Body of pancreas (tissue), 4 donors: ENCODE measurements around the gene MYL2. TPM values are rescaled to one million over a fixed set of nuclear protein-coding genes. Genes with fewer than 3 reads are reported as not detected.

ENCODE experiments used
- ATAC-seq: fragments of 150-250 bp; one replicate; pipeline ENCODE4 v1.9.1; 2016
- DNase-seq, 4 donors: peaks; one replicate each; pipeline ENCODE4 v3.0.0-alpha.2; 2019
- H3K27ac ChIP-seq, 4 donors: fragments of 200-600 bp; sonication (generic); 1 replicate in 3 of 4; 2 replicates in 1 of 4; pipeline versions ENCODE4 v1.5.1 to v1.6.1; 2016 to 2019; ENCODE audit warnings: mild to moderate bottlenecking in 1 of 4, mixed read lengths in 1 of 4, moderate library complexity in 1 of 4
- H3K27me3 ChIP-seq, 2 donors: fragments of 200-600 bp; sonication (generic); one replicate each; pipeline ENCODE4 v1.6.0; 2016; ENCODE audit warnings: mild to moderate bottlenecking in 1 of 2
- H3K36me3 ChIP-seq, 2 donors: fragments of 200-600 bp; sonication (generic); replicated peaks in 1 of 2; 2 replicates each; pipeline ENCODE4 v1.5.1; 2016; ENCODE audit warnings: low read depth in 2 of 2; ENCODE audit not compliant: insufficient read depth in 1 of 2
- H3K4me1 ChIP-seq: fragments of 200-600 bp; sonication (generic); one replicate; pipeline ENCODE4 v1.6.0; 2016
- H3K4me3 ChIP-seq, 2 donors: fragments of 200-600 bp; sonication (generic); 1 replicate in 1 of 2; 2 replicates in 1 of 2; pipeline ENCODE4 v1.5.1; 2016 to 2019
- H3K9me3 ChIP-seq, 3 donors: fragments of 200-600 bp; sonication (generic); 1 replicate in 2 of 3; 2 replicates in 1 of 3; pipeline ENCODE4 v1.5.1; 2016
- POLR2A ChIP-seq, 3 donors: fragments of 450-650 bp; IDR thresholded peaks; one replicate each; pipeline ENCODE4 v1.6.1; 2016; ENCODE audit warnings: antibody characterized with exemption in 3 of 3, mild to moderate bottlenecking in 2 of 3
- WGBS, 2 donors: methylation state at CpG; one replicate each; pipeline ENCODE4 v1.1.5; 2017; 5-methylcytosine and 5-hydroxymethylcytosine counted together
- intact Hi-C: fragments of 100-400 bp; cut with DNase I; formaldehyde crosslinking; loops from one replicate; pipeline ENCODE4 v1.15.1; 2023
- total RNA-seq, 2 donors: library from RNA; depleted of rRNA; stranded (reverse); fragments of >200 nt; gene quantifications; one replicate each; pipeline ENCODE4 v1.1.0, GENCODE V29; 2016
- TF ChIP-seq, protein P1 (sequence below), 7 experiments: fragments of 450-650 bp in 4 of 7; fragments of 200-600 bp in 3 of 7; sonication (generic) in 3 of 7; IDR thresholded peaks; one replicate each; pipeline ENCODE4 v1.5.1; 2016 to 2019; ENCODE audit warnings: antibody characterized with exemption in 7 of 7

The MYL2 gene
- total RNA-seq, 2 donors from 2014 or later, result not detected

DNA sequence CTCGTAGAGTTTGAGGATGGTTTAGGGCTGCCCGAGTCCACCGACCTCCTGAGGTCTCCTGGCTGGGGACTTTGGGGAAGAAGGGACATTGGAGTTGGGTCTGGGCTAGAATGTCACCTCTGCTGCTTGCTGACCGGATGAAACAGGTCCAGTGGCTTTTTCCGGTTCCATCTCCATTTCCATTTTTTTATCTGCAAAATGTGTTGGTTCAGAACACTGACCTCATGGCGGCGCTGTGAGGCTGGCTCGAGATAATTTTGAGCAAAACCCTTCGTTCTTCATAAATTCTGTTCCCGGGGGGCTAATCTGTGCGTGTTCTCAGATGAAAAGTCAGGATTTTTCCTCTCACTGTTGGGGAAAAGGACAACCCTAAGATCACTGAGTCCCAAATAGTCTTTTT is 11.7 kb upstream of the MYL2 start:
- Histone ChIP-seq H3K4me3 (no peak overlapping the region), H3K27ac (no peak overlapping the region), H3K27me3 (peaks cover 0 to 3% of the 10 kb centered on the region in 2 donors), H3K4me1 (peaks cover 4% of the 10 kb centered on the region), H3K36me3 (no peaks in the 10 kb centered on the region), H3K9me3 (no peaks in the 10 kb centered on the region)
- ATAC-seq (no peak), DNase-seq (no peak)
- WGBS, 2 donors, result 28 to 37% methylated on average over 7 to 11 of the region's 11 CpGs
- no peak for TF ChIP-seq POLR2A (IDR thresholded peaks at IDR 0.05)
- intact Hi-C loops, result loop anchor here (10.0 kb wide), 1 partner anchor 363 kb away; no protein-coding TSS in a partner anchor

DNA sequence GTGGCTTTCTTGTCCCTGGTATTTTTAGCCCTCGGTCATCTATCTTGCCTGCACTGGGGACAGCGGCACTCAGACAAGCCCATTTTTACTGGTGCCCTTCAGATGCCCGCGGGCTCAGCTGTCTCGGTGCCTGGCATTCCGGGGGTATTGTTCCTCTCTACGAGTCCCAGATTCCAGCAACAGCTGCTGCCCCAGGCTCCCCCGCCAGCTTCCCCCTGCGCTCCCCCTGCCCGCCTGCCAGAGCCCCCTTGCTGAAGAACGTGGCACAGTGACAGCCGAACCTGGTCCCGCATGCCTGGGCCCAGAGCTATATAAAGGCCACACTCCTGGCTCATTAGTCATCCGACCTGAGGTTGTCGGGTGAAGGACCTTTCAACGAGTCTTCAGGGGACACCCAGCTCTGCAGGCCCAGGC is 10.9 kb upstream of the MYL2 start:
- DNase-seq, result no peak
- intact Hi-C loops, result loop anchor here (10.0 kb wide), 1 partner anchor 363 kb away; no protein-coding TSS in a partner anchor

DNA sequence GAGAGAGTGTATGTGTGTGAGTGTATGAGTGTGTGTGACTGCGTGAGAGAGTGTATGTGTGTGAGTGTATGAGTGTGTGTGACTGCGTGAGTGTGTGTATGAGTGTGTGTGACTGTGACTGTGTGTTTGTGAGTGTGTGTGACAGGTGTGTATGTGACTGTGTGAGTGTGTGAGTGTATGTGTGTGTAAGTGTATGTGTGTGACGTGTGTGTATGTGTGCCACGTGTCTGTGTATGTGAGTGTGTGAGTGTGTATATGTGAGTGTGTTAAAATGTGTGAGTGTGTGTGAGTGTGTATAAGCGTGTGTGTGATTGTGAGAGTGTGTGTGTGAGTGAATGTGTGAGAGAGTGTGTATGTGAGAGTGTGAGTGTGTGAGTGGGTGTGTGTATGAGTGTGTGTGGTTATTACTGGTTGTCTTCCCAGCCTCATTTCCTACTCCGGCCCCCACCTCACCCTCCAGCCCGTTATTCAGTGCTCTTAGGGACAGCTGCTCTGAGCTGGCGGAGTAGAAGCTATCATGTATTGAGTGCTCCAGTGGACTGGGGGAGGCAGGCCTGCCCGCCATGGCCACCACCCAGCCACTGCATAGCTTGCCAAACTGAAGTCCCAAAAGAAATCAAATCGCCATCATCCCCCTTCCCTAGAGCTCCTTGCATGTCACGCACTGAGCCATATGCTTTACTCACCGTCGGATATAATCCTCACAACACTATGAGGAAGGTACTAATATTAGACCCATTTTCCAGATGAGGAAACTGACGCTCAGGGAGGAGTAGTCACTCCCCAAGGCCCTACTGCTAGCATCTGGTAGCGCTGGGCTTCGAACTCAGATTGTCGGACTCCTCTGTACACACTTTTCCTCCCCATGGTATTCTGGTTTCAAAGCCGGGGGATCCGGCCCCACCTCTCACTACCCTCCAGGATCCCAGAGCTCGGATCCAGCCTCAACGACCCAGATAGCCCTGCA is 10.3 kb upstream of the MYL2 start:
- WGBS, 2 donors, result 71 to 76% methylated on average over 19 to 20 of the region's 21 CpGs
- no peaks in the 10 kb centered on the region for H3K9me3 ChIP-seq
- intact Hi-C loops, result loop anchor here (10.0 kb wide), 1 partner anchor 364 kb away; no protein-coding TSS in a partner anchor
- ATAC-seq, result no peak
- no peak overlapping the region for H3K27ac ChIP-seq
- H3K4me1 ChIP-seq, result no peaks in the 10 kb centered on the region
- no peak overlapping the region for H3K4me3 ChIP-seq
- TF ChIP-seq, protein P1, sequence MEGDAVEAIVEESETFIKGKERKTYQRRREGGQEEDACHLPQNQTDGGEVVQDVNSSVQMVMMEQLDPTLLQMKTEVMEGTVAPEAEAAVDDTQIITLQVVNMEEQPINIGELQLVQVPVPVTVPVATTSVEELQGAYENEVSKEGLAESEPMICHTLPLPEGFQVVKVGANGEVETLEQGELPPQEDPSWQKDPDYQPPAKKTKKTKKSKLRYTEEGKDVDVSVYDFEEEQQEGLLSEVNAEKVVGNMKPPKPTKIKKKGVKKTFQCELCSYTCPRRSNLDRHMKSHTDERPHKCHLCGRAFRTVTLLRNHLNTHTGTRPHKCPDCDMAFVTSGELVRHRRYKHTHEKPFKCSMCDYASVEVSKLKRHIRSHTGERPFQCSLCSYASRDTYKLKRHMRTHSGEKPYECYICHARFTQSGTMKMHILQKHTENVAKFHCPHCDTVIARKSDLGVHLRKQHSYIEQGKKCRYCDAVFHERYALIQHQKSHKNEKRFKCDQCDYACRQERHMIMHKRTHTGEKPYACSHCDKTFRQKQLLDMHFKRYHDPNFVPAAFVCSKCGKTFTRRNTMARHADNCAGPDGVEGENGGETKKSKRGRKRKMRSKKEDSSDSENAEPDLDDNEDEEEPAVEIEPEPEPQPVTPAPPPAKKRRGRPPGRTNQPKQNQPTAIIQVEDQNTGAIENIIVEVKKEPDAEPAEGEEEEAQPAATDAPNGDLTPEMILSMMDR (IDR thresholded peaks at IDR 0.05), result no peak
- no peak for TF ChIP-seq POLR2A (IDR thresholded peaks at IDR 0.05)
- H3K27me3 ChIP-seq, result peaks cover 0 to 3% of the 10 kb centered on the region in 2 donors
- H3K36me3 ChIP-seq, result no peaks in the 10 kb centered on the region
- DNase-seq, result no peak

More for the DNA sequence above, 10.9 kb upstream of the MYL2 start:
- no peak overlapping the region for H3K4me3 ChIP-seq
- H3K4me1 ChIP-seq, result no peaks in the 10 kb centered on the region
- no peak for ATAC-seq
- H3K9me3 ChIP-seq, result no peaks in the 10 kb centered on the region
- WGBS, 2 donors, result 54 to 61% methylated on average over 10 to 16 of the region's 16 CpGs
- TF ChIP-seq, protein P1 (IDR thresholded peaks at IDR 0.05), result no peak
- no peak for TF ChIP-seq POLR2A (IDR thresholded peaks at IDR 0.05)
- H3K36me3 ChIP-seq, result no peaks in the 10 kb centered on the region
- peaks cover 0 to 3% of the 10 kb centered on the region in 2 donors for H3K27me3 ChIP-seq
- H3K27ac ChIP-seq, result no peak overlapping the region

DNA sequence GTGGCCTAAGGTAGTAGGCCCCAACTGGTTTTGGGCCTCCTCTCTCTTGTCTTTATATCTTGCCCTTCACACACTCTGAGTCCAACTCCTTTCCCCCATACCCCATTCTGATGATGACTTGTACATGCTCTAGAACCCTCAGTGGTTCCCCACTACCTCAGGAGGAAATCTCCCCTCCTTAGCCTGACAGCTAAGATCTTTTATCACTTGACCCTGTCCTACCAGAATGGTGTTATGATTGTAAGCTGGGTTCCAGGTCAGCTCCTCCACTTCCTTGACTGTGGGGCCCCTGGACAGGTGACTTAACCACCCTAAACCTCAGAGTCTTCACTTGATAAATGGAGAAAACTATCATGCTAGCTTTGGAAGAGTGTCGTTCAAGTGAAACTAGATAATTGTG is 9.4 kb upstream of the MYL2 start:
- Histone ChIP-seq H3K4me1 (no peaks in the 10 kb centered on the region), H3K27ac (no peak overlapping the region), H3K27me3 (peaks cover 0 to 3% of the 10 kb centered on the region in 2 donors), H3K36me3 (no peaks in the 10 kb centered on the region), H3K4me3 (no peak overlapping the region), H3K9me3 (no peaks in the 10 kb centered on the region)
- TF ChIP-seq, protein P1 (IDR thresholded peaks at IDR 0.05), result no peak
- TF ChIP-seq POLR2A (IDR thresholded peaks at IDR 0.05), result no peak
- WGBS, 2 donors, result 85 to 92% methylated on average over 1 of the region's 1 CpG
- intact Hi-C loops, result loop anchor here (10.0 kb wide), 1 partner anchor 365 kb away; no protein-coding TSS in a partner anchor
- ATAC-seq, result no peak
- no peak for DNase-seq

DNA sequence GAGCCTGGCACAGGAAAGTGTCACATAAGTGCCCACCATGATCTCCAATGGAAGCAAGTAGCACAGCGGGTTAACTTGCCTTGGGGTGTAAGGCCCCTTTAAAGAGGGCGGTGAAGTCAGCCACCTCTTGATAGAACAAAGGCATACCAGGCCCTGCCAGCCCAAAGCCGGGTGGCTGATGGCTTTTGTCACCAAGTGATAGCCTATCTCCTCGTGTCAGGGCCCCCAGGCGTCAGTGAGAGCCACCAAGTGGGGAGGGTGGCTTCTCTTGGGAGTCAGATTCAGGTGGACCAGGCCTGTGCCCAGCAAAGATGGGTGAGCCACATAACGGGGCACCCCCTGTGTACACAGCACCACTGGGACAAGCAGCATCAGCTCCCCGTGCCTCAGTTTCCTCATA is 8.3 kb upstream of the MYL2 start:
- DNase-seq (no peak), ATAC-seq (no peak)
- TF ChIP-seq POLR2A (IDR thresholded peaks at IDR 0.05), result no peak
- TF ChIP-seq, protein P1 (IDR thresholded peaks at IDR 0.05), result no peak
- Histone ChIP-seq H3K27me3 (peaks cover 0 to 3% of the 10 kb centered on the region in 2 donors), H3K27ac (no peak overlapping the region), H3K4me3 (no peak overlapping the region), H3K9me3 (no peaks in the 10 kb centered on the region), H3K36me3 (no peaks in the 10 kb centered on the region), H3K4me1 (no peaks in the 10 kb centered on the region)
- 55% methylated on average over 7 of the region's 7 CpGs for WGBS, 2 donors
- intact Hi-C loops, result no loop called here
